HG02642 (cell line): ENCODE data around the gene DRC1.

ENCODE experiments used
- ATAC-seq: cut with Tn5 transposase; IDR thresholded peaks from one replicate; pipeline ENCODE4 v1.9.1; 2021; ENCODE audit warnings: mild to moderate bottlenecking; ENCODE audit not compliant: unreplicated experiment, poor library complexity

The DRC1 gene

DNA sequence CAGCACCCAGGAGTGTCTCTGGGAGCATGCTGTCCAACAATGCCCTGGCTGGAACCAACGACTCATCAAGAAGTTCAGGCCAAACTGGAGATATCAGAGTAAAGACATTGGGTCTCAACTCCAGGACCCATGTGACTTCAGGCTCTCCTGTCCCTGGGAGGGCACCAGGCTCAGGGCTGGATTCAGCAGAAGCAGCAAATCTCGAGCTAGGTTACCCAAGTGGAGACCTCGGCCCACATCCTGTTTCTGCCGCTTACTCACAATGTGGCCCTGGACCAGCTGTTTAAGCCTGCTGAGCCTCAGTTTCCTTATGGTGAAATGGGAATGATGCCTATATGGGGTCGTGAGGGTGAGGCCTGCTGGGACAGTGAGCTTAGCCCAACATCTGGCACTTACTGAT lies 85.5 kb downstream of the DRC1 start:
- ATAC-seq = no peak

DNA sequence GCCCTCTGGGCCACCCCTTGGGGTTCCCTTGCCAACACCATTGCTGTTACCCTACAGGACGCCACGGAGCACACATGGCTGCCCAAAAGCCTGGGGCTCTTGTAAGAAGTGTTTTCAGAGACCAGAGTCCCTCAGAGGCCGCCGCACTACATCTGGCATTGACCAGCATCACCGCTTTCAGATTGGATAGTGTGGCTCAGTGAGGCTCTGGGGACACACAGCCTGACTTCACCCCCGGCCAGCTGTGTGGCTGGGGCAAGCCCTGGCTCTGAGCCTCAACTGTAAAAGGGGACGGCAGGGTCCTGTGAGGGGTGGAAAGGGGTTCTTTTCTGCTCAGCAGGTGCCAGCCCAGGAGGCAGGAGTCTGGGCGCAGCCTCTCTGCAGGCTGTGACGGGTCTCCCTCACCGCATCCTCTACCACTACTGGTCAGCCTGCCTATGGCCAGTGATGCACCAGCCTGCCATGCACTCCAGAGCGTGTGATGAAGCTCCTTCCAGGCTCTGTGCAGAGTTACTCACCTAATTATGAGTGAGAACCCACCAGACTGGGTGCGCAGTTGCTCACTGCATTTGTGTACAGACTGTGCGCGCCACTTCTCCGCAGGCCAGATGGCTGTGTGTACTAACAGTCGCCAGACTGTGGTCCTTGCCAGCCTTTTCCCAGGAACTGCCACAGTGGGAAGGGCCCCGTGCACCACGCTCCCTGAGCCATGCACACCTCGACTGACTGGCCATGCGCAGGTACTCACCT lies 86.9 kb downstream of the DRC1 start:
- no peak for ATAC-seq

DNA sequence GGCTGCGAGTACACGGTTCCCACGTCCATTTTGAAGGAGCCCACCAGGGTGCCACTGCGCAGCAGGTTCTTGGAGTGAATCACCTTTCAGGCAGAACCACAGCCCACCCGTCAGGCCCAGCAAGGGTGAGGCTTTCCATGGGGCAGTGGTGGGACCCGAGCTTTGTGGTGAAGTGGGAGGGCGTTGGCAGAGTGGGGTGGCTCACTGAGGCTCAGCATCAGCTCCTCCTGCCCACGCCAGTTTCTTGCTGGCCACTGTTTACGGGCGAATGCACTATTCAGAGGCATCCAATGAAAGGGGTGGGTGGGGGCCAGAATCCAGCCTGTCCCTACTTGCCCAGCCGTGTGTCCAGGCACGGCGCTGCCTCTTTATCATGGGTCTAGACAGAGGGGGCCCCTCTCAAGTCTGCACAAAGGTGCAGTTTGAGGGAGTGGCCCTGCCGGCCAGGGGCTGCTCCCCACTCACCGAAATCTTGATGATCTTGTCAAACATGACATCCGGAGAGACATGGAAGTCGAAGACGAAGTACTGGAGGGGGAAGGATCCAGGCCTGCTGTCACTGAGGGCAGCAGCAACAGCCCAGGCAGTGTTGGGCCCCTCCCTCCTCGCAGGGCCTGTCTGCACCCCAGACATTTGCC lies 87.6 kb downstream of the DRC1 start:
- no peak for ATAC-seq

DNA sequence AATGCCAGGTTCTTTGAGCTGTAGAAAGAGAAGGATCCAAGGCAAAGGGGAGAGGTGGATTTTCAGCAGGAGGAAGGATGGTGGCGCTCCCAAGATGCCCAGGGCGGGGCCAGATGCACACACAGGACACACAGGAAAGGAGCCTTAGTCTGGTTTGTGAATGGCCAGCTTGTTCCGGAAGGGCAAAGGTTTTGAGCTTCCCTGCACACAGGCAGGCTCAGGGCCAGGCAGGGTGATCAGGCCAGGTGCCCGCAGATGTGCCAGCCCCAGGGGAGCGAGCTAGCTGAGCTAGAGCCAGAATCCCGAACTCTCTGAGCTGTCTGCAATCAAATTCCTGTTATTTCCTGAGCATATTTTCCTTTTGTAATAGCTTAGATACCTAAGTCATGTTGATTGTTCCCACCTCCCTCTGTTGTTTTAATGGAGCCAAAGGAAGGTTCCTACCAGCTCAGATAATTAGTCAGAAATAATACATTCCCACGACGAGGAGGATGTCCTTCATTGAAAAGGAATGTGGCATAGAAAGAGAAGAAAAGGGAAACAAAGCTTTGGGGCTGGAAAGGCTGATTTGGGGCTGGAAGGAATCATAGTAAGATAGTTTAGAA lies 89.9 kb downstream of the DRC1 start:
- ATAC-seq = no peak

DNA sequence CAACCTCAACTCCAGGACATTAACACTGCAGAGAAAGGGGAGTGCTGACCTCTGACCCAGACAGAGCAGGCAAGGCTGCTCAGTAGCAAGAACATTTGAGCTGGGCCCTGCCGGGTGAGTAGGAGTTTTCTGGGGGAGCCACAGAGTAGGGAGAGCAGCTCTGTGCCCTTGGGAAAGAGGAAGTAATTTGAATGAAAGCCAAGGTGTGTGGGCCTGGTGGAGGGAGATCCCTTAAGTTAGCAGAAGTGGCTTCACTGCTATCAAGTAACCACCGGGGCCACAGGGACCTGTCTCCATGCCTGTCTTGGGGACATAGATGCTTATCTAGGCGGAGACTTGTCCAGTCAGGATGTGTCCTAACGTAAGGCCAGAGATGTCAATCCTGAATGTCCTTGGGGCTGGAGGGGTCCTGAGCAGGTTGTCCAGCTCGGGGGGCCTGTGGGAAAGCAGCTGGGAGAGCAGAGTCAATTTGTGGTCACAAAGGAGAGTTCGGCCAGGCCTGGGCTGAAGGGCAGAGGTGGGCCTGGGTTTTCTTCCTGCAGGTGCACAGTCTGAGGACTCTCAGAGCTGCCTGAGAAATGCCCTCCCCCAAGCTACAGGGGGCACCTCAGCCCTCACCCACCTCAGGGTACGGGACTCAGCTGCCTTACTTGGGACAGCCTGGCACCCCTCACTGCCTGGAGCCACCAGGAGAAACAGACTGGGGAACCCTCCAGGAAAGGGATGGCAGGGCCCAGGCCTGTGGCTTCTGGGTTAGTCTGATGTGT lies 91.2 kb downstream of the DRC1 start:
- ATAC-seq = no peak

DNA sequence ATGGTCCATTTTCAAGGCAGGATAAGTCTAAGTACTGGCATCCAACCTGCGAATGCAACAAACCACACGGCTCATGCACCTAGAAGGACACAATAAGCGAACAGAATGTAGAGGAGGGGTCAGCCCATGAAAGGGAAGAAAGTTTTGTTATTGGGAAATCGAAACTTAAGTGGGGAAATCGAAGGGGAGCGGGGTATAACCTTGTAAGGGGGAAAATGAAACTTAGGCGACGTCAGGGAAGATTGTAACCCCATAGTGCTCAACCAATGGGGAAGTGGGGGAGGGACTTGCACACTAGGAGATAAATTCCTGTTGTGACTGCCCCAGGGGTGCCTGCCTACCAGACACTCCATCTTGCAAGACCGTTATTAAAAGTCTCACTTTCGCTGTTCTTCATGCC lies 91.8 kb downstream of the DRC1 start:
- ATAC-seq = no peak

DNA sequence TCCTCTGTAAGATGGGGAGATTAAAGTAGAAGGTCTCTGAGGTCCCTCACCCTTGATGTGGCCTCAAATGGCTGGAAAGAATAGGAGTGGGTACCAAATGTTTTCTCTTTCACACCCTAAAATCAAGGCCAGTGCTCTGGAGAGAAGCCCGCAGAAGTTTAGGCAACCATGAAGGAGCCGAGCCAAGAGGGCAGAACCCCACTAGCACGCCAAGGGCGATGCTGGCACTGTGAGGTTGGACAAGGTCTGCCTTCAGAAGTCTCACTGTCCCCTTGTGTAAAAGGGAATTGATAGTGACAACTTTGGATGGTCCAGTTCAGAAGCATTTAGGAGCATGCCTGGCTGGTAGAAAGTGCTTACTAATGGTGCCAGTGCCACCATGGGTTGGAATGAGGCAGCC lies 92.5 kb downstream of the DRC1 start:
- no peak for ATAC-seq

DNA sequence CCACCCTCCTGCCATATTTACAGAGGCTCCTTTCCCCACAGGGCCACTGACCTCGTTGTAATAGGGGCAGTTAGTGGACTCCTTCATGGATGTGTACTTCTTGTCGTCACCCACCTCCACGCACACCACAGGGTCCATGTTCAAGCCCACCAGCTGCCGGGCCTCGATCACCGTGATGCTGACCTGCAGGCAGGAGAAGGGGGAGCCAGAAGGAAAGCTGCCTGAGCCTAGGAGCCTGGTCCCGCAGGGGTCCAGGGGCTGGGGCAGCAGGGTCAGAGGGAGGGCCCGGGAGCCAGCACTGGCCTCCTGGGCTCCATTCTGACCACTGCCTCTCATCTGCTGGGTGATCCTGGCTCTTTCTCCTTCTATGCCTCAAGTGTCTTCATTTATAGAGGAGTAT lies 93.2 kb downstream of the DRC1 start:
- ATAC-seq = no peak

DNA sequence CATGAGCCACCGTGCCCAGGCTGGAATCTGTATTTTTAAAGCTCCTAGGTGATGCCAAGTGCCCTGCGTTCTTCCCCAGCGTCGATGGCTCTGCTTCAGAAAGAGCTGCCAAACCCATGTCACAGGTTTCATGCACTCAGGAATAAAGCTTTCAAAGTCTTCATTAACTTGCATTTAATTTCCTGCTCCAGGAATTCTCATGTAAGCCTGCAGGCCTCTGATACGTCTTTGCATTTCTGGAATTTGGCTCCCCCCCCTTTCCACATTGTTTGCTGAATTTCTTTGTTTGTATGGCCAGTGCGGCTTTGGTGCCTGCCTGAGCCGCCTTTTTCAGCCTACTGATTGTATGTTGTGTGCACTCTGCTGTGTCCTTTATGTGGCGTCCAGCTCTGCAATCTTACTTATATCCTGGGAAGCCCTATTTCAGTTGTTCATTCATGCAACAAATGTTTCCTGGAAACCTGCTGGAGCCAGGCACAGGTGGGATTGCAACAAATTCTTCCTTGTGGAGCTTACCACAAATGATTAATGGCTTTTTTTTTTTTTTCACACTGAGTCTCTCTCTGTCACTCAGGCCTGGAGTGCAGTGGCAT lies 94.1 kb downstream of the DRC1 start:
- no peak for ATAC-seq

DNA sequence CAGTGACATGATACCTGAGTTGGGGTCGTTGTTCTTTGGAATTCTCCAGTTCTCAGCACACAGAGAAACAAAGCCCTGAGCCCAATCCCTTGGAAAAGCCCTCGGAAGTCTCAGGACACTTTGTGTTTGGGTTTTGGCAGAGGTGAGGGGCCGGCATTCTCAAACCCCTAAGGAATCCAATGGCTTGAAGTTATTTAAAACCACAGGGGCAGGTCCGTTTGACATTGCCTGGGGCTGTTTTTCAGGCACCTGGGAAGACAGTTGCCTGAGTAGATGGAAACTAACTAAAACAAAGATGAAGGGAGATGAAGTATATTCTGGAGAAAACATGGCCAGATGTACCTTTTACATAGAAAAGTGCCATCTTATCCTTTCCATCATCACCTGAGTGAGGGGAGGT lies 98.7 kb downstream of the DRC1 start:
- no peak for ATAC-seq

DNA sequence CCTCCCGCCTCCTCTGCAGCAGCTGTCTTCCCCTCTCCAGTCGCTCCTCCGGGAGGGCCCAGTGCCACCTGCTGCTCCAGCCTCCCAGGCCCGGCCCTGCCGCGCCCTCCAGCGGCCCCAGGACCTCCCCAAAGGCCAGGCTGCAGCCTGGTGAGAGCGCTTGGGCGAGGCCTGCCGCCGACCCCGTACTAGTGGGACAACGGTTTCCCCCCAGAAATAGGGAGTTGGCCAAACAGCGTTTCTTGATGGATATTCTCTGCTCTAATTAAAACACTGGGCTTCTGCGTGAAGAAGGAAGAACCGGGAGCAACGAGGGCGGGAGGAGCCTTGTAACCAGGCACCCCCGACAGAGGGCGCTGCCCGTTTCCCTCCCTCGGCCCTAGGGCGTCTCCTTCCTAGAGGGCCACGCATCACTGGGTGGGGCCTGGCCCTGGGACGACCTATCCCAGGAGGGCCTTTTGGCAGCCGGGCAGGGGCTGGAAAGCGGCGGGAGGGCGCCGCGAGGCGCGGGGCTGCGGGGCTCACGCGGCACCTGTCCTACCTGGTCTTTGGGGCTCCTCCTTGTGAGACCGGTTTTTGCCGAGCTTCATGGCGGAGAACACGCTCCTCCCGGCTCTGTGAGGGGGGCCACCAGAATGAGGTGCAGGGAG lies 101.6 kb downstream of the DRC1 start:
- peak; percentile 79 for ATAC-seq

DNA sequence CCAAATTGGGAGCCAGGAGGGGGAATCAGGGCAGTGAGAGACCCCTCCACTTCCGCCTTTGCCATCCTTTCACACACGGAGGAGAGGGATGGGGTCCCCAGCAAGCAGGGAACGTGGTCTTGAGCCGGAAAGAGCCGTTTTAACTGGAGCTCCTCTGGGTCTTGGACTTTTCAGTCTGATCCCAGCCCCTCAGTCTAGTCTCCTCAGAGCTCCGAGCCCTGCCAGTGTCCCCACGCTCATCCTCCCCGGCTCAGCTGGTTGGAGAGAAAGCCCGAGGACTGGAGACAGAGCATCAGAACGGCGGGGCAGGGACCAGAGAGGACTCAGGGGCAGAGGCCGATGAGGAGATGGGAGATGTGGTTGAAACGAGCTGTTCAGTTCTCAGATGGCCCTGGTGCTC lies 102.3 kb downstream of the DRC1 start:
- ATAC-seq = no peak

DNA sequence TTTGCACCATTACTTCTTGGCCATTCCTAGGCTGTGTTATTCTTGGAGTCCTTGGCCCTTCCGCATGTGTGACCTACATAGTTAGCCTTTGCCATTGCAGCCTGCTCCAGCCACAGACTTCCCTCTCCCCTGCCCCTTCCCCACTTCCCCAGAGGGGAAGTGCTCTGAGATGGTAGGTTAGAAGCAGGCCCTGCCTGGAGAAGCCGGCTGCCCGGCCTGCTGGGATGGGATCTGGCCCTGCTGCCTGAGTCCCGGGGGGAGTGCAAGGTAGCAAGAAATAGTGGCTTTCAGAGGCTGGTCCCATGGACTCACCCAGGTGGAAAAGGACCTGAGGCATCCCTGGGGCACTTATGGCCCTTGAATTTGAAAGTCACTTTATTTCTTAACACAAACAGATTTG lies 104.6 kb downstream of the DRC1 start:
- ATAC-seq = no peak
